C4-2B (cell line): Measurements from ENCODE around the gene MYCT1.

Source experiments
- CTCF ChIP-seq: fragments of 450-650 bp; conservative IDR thresholded peaks from 2 replicates; pipeline ENCODE4 v1.5.1; 2017; ENCODE audit warnings: mild to moderate bottlenecking
- ZFX ChIP-seq: fragments of 450-650 bp; IDR thresholded peaks from 2 replicates; pipeline ENCODE4 v1.6.1; 2017

- TF ChIP-seq CTCF = no peak
- TF ChIP-seq ZFX = no peak
Observed at GRCh38 chr6:152746172-152746553, 48.5 kb downstream of the MYCT1 start.
